Cardiac ventricle fibroblast (primary cell): ENCODE measurements around the gene CD300A. TPM values are rescaled to one million over a fixed set of nuclear protein-coding genes. Genes with fewer than 3 reads are reported as not detected.

Experiments
- total RNA-seq: library from RNA; depleted of rRNA; stranded (reverse); fragments of >200 nt; gene quantifications from 2 replicates; pipeline ENCODE4 v1.2.3, GENCODE V29; 2015

The CD300A gene
- not detected in 2 replicates for total RNA-seq

DNA sequence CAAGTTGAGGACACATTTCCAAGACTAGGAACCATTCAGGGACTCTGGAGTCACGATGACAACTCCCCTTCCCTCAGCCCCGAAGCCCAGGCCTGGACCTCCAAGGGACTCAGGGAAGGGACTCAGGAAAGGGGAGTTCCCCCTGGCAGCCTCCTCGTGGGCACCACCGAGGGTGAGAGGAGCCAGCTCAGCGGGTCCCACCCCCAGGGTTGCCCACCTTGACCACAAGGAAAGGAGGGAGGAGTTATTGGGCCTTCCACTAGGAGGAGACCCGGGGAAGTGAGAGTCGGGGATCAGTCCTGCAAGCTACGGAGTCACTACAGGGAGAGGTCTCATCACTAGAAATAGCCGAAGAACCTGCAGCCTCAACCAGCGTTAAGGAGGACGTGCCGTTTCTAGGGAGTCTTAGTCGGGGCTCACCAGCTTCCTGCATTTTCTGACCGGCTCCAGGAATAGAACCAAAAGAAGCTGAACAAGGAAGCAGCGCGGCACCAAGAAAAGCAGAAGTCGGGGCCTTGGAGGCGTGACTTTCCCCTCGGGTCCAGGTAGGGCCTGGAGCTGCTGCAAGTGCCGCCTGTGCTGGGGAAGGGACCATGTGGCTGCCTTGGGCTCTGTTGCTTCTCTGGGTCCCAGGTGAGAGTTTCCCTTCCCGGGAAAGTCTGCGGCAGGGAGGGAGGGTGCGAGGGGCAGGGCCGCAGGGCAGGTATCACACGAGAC is at the start of gene CD300A:
CD300A (plus strand) TSS at position 524 of the 717 bp plus-strand sequence; CDS start at position 594, 70 bp downstream.

DNA sequence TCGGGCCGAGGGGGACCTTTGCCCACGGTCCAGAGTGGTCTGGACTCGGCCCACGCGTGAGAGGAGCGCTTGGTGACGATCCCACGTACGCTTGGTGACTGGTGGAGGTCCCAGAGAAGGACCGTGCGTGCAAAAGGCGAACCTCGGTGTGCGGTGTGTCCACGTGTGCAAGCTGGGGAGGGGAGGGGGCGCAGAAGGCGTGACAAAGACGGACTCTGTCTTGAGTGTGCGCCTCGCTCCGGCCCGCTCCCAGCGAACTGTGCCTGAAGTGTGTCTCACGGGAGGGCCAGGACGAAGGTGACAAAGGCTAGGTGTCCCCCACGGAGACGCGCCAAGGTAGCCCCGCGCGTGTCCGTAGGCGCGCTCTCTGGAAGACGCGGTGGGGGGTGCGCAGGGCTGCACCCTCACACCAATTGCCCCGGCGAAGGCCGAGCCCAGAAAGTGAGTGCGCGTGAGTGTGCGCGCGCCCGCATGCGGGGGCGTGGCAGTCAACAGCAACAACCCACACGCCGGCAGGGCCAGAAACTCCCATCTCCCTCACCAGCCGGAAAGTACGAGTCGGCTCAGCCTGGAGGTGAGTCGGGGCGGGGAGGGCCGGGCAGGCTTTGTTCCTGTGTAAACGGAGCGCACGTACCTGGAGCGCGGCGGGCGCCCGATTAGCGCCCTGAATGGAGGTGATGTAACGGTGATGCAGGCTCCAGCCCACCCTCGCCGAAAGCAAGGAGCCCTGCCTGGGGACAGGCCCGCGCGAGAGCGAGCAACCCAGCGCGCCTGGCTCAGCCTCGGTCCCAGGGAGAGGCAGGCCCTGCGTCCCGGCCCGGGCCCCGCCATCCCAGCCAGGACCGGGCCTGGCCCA is 34.6 kb upstream of the CD300A start, which contains the start of gene GPRC5C:
GPRC5C (plus strand) TSS at position 521 of the 856 bp plus-strand sequence. CDS start 7,689 bp downstream, outside the sequence.

DNA sequence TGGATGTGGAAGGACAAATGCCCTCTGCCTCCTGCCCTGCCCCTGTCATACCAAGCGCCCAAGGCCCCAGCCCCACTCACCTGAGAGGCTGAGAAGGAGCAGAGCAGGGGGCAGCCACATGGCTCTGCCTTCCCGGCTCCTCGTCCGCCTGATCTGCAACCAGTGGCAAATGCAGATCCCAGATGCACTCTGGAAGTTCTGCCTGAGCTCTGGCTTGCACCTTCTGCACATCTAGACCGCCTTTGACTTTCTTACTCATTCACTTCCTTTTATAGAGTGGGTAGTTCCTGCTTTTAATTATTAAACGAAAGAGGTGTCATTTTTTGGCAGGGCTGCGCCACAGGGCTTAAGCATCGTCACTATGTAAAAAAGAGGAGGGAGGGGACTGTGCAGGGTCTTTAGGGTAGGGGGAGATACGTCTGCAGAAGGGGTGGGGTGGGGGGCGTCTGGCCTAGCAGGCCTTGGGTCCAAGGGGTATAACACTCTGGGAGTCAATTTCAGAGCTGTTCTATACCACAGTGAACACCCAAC is 64.9 kb downstream of the CD300A start, which contains the start of gene CD300LB:
CD300LB (minus strand) TSS at position 245 of the 531 bp plus-strand sequence; CDS start at position 120, 125 bp downstream.

Other genes with a start within 250 kb of the CD300A start
- gene DNAI2, start 192.4 kb upstream of the CD300A start, total RNA-seq, result not detected in 2 replicates
- 0.54 and 1.1 TPM in 2 replicates for gene KIF19, start 140.4 kb upstream of the CD300A start, total RNA-seq
- not detected in 2 replicates for gene BTBD17, start 104.8 kb upstream of the CD300A start, total RNA-seq
- not detected in 2 replicates for gene GPR142, start 99.1 kb upstream of the CD300A start, total RNA-seq
- 44.6 and 47.7 TPM in 2 replicates for gene GPRC5C, start 34.5 kb upstream of the CD300A start, total RNA-seq
- not detected in 2 replicates for gene CD300LB, start 64.8 kb downstream of the CD300A start, total RNA-seq
- not detected in 2 replicates for gene CD300C, start 79.5 kb downstream of the CD300A start, total RNA-seq
- not detected in 2 replicates for gene CD300H, start 100.9 kb downstream of the CD300A start, total RNA-seq
- not detected in 2 replicates for gene CD300LD, start 125.6 kb downstream of the CD300A start, total RNA-seq
- not detected in 2 replicates for gene CD300E, start 157.1 kb downstream of the CD300A start, total RNA-seq
- not detected in 2 replicates for gene CD300LF, start 246.3 kb downstream of the CD300A start, total RNA-seq